Activated T-helper 9 cell treated with anti-CD3 and anti-CD28 coated beads, Interleukin-2, amount 50 U/mL, for 16 hours (primary cell): ENCODE data around the gene DGKG.

Experiments used
- DNase-seq: peaks from one replicate; pipeline ENCODE4 v3.0.0-alpha.2; 2020; ENCODE audit warnings: low read depth

DGKG gene

DNA sequence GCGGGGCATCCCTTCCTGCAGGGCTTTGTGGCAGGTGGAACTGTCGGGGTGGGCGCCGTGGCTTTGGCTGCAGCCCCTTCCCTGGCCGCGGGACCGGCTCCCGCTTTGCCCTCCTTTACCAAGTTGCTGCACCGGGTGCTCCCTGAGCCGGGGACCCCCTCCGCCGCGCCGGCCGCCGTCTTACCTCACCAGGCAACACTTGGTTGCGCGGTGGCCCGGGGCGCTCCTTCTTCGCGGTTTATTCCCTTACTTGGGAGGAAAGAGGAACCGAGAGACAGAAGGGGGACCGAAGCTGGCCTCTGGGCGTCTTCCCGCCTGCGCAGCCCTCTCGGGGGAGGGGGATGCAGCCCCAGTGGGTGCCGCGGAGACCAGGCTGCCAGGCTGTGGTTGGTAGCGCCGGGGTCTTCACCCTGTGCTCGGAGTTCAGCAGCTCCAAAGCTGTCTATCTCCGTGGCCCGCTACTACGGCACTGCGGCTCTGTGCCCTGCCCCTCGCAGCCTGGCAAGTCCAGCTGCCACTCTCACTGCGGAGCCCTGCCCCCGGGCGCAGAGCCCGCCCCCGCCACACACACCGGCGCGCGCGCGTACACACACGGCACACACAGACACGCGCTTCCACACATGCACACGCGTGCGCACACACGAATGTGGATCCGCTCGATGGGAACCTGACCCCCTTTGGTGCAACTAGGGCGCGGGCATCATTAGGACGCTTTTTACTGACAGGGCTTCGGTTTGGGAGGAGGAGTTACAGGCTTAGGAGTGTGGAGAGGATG, at the start of gene DGKG:
TSS of gene DGKG (minus strand) at position 473 of the 775 bp plus-strand sequence. CDS start 41,775 bp downstream, outside the sequence.
- no peak for DNase-seq

DNA sequence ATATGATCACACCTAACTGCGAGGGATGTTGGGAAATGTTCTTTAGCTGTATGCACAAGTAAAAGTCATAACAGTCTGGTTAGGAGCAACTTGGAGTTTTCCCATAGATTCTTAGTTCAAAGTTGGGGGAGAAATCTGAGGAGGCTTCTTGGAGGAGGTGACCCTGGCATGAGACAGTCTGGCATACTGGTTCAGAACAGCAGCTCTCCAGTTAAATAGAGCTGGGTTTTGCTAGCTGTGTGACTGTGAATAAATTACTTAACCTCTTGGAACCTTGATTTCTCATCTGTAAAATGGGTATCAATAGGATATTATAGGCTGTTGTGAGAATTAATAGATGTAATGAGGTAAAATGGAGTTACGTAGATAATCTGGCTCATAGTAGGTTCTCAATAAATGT, 49.1 kb upstream of the DGKG start:
- DNase-seq, result no peak

DNA sequence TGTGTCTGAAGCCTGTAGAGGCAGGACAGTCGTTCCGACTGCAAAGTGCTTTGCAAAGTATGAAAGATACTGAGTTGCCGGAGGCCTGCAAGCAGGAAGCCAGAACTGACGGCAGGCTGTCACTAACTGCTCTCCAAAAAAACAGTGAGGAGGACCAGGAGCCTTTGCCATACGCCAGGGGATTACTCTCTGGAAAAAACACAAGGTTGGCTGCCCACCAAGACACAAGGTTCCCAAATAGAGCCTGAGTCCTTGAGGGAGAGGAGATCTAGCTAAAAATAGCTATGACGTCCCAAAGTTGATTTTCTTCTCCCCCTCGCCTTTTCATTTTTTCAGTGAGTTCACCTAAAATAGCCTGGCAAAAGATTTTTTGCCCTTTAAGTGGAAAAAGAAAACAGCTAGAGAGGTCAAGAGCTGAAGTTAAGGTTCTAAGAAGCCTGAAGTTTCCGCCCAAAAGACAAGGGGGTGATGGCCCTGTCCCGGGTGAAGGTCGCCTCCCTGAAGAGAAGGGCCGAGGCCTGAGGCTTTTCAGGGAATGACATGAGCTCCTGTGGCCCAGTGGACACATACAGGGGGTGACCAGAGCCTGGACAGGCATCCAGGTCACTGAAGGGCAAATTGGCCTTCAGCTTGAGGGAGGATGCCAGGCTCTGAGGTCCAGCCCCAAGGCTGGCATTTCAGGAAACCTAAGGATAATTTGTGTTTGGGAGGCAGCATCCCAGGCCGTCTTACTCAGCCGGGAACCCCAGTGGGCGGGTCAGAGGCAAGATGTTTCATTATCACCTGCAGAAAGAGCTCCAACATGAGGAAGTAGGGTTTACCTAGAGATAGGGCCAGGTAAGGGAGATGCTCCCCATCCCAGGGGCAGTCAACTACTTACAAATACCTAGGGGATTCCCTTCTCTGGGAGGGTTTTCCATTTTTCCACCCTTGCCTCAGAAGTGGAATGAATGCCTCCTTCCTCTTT, 44.9 kb upstream of the DGKG start:
- DNase-seq, result no peak

DNA sequence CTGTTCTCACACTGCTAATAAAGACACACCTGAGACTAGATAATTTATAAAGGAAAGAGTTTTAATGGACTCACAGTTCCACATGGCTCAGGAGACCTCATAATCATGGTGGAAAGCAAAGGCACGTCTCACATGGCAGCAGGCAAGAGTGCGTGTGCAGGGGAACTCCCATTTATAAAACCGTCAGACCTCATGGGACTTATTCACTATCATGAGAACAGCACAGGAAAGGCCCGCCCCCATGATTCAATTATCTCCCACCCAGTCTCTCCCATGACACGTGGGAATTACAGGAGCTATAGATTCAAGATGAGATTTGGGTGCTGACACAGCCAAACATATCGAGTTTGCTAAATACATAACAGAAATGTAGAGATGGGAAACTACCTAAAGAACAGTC, 39.5 kb upstream of the DGKG start:
- no peak for DNase-seq

DNA sequence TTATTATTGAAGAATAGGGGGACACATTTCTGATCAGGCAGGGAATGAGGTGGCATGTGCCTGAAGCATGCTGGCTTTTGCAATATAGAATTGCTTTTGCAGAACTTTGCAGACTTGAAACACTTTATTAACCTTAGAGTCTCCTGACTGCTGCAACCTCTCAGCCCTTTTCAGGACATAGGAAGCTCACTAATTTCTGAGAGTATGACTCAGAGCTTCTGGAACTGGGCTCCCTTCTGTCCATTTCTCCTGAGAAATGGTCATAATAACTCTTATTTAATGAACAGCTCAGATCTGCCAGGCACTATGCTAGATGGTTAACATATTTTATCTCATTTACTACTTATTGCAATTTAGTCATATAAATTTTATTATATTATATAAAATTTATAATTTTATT, 38.6 kb upstream of the DGKG start:
- DNase-seq, result no peak

DNA sequence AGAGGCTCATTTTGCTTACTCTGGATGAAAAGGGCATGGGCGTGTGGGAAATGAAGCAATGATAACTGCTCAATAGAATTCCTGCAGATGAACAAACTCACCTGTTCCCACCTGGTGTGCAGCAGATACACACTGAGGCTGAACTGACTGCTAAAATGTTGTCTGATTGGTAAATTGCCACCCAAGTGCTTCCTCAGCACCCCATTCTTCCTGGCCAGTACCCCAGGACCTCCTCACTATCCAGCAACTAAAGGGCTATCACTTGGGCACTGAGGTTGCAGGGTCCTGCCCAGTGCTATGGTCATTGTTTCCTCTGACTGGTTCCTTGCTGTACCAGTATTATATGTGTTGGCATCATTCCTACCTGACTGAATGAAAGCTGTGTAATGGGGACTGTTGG, 38.0 kb upstream of the DGKG start:
- no peak for DNase-seq

DNA sequence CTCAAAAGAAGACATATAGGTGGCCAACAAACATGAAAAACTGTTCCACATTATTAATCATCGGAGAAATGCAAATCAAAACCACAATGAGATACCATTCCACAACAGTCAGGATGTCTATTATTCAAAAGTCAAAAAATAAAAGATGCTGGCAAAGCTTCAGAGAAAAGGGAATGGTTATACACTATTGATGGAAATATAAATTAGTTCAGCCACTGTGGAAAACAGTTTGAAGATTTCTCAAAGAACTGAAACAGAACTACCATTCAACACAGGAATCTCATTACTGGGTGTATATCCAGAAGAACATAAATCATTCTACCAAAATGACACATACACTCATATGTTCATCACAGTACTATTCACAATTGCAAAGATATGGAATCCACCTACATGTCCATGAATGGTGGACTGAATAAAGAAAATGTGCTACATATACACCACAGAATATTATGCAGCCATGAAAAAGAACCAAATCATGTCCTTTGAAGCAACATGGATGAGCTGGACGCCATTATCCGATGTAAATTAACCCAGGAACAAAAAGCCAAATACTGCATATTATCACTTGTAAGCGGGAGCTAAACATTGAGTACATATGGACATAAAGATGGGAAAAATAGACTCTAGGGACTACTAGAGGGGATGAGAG, 32.7 kb upstream of the DGKG start:
- DNase-seq, result no peak

DNA sequence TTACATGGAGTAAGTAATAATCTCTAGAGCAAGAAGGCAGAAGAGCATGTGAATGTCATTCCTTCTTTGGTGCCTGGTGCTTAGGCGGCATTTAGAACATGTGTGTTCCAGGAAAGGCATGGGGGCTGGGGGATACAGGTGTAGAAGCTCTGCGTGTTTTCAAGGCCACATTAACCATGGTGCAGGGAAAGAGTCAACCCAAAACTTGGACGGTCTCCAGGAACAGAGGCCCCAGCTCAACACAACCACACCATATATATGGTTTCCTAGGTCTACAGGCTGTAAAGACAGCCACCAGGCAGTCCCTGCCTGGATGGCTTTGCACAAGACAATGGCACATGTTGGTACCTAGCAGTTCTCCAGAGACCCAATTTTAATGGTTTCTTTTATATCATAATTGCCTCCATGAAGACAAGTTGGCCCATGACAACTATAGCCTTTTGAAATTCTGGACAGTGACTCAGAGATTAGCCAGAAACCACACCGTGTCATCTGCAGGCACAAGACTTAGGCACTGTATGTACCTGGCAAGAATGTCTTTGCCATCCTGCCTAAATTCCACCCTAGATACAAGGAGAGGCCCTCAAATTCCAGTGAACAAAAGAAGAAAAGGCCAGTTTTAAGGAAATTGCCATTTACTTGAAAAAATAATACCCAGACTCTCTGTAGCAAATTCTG, 25.0 kb upstream of the DGKG start:
- DNase-seq, result no peak

DNA sequence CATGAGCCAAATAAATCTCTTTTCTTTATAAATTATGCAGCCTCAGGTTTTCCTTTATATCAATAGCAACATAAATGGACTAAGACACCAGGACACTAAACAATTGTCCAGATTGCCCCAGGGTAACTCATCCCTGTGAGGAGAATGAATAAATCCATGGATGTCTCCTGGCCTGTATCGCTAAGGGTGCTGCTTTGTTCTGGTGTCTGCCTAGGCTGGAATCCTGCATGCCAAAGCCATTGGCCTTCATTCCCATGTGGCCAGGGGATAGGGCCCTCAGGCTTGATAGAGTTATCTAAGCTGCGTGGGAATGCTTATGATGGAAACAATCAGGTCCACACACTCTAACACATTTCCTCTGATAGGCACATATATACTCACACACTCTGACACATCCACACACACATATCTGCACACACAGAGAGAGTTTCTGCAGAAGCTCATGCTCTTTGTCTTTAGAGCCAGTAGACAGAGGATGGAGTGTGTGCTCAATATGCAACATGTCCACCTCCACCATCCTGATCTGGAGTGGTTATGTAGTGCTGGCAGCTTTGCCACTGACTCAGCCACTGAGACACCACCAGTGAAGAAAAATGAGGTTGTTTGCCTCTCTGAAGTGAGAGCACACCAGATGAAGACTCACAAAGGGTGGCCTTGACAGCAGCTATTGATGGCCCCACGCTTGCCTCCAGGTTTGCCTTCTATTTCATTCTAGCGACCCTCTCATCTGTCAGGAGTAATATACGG, 24.0 kb upstream of the DGKG start:
- no peak for DNase-seq

DNA sequence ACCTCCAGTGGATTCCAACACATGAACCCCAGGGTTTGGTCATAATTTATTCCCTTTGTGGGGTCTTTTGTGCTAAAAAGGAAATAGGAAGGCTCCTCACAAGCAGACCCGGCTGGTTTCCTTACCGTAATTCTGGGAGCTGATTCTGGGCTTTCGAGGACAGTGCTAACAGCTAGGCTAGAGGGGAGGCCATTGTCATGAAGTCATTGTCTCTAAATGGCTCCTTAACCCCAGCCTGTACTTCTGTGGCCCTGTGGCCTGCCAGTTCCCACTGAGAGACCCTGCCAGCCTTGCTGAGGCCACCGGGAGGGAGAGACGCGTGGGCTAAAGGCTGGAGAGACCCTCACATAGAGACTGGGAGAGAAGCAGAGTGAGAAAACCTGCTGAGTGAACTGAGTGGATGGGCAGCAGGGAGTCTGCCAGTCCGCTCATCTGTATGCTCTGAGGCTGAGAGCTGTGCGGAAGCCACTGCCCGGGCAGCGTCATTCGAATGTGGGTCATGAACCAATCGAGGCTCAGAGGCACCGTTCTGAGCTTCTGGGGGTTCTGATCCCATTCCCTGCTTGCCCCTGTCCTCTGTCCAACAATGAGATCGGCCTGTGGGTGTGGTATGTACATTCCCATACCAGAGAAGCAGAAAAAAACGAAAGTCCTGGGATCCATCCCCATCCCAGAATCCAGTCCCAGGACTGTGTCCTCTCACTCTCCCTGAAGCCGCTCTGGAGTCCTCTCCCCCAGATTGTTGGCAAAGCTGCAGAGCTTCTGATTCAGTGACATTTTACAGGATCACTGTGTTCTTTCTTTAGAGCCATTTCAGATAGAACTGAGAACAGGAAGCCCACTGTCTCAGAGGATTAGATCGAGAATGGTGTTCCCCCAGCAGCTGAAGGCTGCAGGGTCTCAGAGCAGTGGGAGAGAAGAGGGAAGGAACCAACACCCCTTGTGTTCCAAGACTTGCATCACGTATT, 21.3 kb upstream of the DGKG start:
- DNase-seq, result no peak

DNA sequence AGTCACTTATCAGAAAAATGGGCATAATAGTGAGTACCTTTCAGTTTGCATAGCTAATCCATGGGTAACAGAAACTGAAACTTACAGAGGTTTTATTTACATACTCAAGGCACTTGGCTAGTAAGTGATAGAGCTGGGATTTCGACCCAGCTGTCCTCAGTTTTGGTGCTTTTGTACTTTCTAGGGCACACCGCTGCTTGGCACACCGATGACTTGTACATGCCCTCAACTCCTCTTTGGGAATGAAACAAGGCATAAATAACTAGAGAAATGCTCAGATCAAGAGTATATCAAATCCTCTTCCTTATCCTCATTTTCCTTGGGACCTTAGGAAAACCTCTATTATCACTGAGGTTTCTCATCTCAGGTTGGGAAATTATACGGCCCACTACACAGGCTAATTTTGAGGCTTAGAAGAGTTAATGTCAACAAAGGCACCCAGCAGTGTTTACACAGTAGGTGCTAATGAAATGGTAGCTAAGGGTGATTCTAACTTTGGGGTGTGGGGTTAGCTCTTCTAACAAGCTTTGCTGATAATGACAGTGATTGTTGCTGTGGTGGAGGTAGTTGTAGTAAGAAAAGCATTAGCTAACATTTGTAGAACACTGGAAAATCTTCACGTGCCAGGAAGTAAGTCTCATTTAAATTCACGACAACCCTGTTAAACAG, 20.3 kb upstream of the DGKG start:
- no peak for DNase-seq

DNA sequence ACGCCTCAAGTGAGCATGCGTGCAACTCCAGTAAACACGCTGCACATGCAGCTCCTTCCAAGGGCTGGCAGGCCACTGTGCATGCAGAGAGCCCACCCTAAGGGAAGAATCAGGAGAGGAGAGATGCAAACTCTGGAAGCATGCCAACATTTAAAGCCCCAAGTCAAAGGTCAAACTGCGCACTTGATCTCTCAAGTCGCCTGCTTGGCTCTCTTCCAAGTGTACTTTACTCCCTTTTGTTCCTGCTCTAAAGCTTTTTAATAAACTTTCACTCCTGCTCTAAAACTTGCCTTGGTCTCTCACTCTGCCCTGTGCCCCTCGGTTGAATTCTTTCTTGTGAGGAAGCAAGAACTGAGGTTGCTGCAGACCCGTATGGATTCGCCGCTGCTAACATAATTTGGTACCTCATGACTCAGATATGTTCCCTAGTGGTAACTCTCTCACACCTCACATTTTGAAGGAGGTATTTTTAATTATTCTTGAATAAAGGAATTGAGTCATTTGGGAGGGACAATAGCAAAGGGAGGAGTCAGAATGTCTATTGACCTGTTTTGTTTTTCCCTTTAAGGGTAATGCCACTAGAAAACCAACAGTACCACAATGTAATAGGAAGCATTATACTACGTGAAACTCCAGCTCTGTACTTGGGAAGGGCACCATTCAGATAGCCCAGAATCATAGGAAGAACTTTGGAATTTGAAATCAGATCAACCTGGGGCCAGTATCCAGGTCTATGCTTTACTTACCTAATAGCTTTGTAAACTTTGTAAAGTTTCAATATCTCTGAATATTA, 19.6 kb upstream of the DGKG start:
- no peak for DNase-seq

DNA sequence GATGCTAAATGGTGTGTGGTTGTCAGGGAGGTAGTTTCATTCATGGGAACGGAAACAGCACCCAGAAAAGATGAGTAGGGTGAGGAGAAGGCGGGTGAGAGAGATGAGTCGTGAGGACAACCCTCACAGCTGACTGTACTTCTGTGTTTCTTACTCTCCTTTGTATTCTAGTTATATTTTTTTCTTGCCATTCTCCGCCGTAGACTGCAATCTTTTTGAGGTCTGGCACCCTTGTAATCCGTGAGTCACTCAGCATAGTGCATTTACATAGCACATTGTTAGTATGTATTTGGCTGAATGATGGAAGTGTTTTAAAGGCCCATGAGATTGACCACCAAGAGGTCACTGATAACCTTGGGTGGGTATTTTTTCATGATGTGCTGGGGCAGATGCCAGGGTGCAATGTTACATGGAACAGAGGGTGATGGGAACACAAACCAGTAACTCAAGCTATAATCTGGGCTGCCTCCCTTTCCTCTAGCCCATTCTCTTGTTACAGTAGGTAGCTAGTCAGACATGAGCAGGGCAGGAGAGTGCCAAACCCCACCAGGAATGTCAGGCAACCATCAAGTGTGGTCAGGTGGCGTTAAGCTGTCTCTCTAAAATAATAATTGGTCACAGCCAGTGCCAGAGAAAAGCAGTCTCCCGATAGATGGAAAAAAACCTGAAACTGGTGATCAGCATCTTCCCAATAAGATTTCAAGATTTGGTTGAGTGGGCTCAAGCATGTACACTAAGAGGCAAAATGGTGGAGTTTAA, 18.8 kb upstream of the DGKG start:
- DNase-seq, result no peak

DNA sequence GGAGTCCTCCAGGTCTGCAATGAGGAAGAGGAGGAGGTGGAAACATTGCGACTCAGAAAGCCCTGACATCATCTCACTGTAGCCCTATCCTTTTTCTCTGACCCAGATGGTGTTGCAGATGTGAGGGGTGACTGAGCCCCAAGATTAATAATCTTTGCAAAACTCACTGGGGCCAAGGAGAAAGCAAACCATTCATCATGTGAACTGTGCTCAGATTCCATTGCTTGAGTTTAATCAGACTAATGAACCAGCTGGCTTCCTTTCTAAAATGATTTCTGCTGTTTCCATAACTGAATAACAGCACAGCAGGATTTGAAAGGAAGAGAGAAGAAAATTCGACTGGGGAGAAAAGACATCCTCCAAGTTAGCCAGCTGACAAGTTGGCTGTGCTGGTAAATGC, 13.4 kb upstream of the DGKG start:
- no peak for DNase-seq

DNA sequence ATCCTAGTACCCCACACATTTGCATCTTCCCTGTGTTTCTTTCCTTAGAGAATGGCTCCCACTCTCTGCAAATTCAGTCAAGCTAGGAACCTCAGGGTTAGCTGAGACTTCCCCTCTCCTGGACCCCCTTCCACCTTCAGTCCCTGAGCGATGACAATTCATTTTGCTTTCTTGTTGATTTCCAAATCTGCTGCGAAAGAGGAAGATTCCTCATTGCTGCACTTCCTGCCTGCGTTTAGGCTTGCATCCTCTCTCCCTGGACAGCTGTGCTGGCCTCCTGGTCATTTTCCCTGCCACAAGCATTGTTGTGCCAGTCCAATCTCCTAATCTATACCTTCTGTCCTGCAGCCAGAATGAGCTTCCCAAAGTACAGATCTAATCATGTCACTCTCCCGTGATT, 12.3 kb upstream of the DGKG start:
- DNase-seq, result no peak

DNA sequence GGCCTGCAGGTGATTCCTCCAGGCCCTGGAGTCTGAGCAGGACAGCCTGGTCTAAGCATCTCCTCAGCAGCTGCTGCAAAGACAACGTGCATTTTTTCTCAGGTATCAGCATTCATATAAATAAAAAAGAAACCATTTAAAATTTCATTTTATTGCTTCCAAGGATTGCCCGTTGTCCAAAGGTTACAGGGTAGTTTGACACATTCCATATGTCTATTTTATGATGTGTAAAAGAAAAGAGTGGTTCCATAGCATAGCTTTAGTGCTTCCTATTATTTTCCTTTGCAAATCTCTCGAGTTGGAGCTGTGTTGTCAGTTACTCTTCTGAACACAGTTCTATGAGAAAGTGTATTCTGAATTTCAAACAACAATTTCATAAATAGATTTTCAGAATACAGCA, 7.2 kb upstream of the DGKG start:
- no peak for DNase-seq

DNA sequence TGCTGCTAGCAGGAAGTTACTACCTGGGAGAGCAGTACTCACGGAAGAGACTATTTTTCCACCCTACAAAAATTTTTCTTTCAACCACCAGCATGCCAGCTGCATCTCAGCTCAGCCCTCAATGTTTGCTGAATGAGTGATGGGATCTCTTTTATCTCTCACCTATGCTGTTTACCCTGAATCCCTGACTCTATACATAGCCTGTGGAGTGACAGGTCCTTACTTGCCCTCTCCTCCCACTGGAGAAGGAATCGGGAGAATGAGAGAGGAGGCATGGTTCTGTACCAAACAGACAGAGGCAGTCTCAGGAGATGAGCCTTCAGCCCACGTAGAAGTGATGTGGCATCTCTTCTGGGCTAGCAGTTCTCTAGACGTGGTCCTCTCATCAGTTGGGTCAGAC, 6.7 kb upstream of the DGKG start:
- DNase-seq, result no peak

DNA sequence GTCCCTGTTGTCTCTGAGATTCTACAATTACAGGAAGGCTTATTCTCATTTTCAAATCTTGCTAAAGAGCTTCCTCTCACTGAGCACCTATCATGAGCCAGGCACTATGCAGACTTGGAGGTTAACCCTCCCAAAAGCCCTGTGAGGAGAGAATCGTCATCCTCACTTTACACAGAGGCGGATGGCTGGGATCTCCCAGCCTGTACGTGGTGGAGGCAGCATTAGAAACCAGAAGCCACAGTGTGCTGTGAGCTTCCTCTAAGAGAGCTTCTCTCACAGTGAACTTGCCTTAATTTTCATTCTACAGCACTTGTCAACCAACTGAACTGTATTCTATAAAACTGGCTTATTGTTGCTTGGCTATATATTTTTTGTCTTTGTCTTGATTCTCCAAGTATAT, 6.1 kb upstream of the DGKG start:
- DNase-seq, result no peak
